Suppressor macrophage (primary cell): ENCODE measurements around the gene RGS11.

Experiments used
- DNase-seq, 4 experiments: peaks; one replicate each; pipeline ENCODE4 v3.0.0-alpha.2; 2020 to 2022

RGS11 gene

DNA sequence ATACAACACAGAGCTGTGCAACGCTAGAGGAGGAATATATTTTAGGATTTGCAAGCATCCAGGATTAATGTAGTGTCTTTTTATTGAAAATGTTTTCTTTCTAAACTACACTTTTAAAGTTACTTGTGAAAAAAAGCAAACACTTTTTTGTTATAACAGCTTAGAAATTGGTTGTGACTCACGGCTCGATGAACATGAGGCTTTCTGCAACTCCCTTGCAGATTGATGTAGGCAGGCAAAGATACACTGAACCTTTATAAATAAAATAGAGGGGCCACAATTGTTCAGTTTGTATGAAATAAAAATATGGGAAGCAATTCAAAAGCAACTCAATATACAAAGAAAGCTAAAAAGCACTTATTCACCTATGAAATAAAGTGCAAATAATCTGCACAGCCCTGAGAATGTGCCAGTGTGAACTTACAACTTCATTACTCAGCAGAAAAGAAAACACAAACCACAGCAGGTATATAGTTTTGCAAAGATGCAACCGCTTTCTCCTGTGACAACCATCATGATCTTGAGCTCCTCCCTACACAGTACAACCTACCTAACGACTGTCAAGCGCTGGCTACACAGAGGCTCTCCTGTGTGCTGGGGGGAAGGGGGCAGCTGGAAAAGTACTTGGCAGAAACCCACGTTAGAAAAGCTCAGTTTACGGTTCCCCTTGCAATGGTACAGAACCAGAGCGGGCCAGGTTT lies 47.4 kb downstream of the RGS11 start:
- no peak for DNase-seq

DNA sequence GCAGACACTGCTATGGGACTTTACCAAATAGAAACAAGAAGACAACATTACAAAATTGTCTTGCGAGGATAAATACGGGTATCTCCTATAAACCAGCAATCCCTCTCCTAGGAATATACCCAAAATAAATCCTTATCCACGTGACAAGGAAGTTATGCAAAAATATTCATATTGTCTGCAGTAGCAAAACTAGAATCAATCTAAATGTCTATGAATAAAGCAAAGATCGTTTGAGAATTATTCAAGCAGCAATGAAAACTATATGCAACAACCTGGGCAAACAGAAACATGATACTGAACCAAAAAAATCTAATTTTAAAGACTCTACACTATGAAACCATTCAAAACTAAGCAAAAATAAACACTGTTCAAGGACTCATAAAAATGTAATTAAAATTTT lies 55.7 kb downstream of the RGS11 start:
- DNase-seq, result no peak
